CD4-positive, alpha-beta T cell treated with Interferon alpha-2 for 1 hour (primary cell): ENCODE measurements around the gene RAB38.

ENCODE experiments used
- DNase-seq, 2 donors: peaks; one replicate each; pipeline ENCODE4 v3.0.0-alpha.2; 2020 to 2022

RAB38 gene

GRCh38 chr11:88174709-88175568 lies at the start of gene RAB38:
RAB38 (minus strand) TSS chr11:88175443; CDS start chr11:88175384, 59 bp downstream.
- peak; percentile 13 to 37 for DNase-seq

- DNase-seq = no peak
Observed at GRCh38 chr11:88213406-88213805, 38.2 kb upstream of the RAB38 start.

GRCh38 chr11:88212300-88212699 lies 37.1 kb upstream of the RAB38 start:
- DNase-seq = no peak

GRCh38 chr11:88208745-88209144 lies 33.5 kb upstream of the RAB38 start:
- DNase-seq = no peak

GRCh38 chr11:88206751-88207150 lies 31.5 kb upstream of the RAB38 start:
- DNase-seq = no peak

GRCh38 chr11:88204353-88204752 lies 29.1 kb upstream of the RAB38 start:
- DNase-seq = no peak

GRCh38 chr11:88203604-88204003 lies 28.4 kb upstream of the RAB38 start:
- no peak for DNase-seq

- no peak for DNase-seq
Observed at GRCh38 chr11:88202498-88202897, 27.3 kb upstream of the RAB38 start.

- DNase-seq = no peak
Observed at GRCh38 chr11:88196393-88196792, 21.1 kb upstream of the RAB38 start.

- DNase-seq = no peak
Observed at GRCh38 chr11:88195908-88196307, 20.7 kb upstream of the RAB38 start.

- DNase-seq = no peak
Observed at GRCh38 chr11:88194990-88195389, 19.7 kb upstream of the RAB38 start.

- DNase-seq = no peak
Observed at GRCh38 chr11:88193278-88193677, 18.0 kb upstream of the RAB38 start.

GRCh38 chr11:88188932-88189253 lies 13.7 kb upstream of the RAB38 start:
- no peak for DNase-seq

- no peak for DNase-seq
Observed at GRCh38 chr11:88188251-88188931, 13.1 kb upstream of the RAB38 start.

GRCh38 chr11:88183233-88183632 lies 8.0 kb upstream of the RAB38 start:
- DNase-seq = no peak

- DNase-seq = no peak
Observed at GRCh38 chr11:88181776-88182175, 6.5 kb upstream of the RAB38 start.

- DNase-seq = no peak
Observed at GRCh38 chr11:88179971-88180629, 4.9 kb upstream of the RAB38 start.

- DNase-seq = peak in 1 of 2 donors; percentile 0
Observed at GRCh38 chr11:88179141-88179540, 3.9 kb upstream of the RAB38 start.

- no peak for DNase-seq
Observed at GRCh38 chr11:88178191-88178590, 2.9 kb upstream of the RAB38 start.

GRCh38 chr11:88175569-88176075 lies 379 bp upstream of the RAB38 start:
- no peak for DNase-seq

GRCh38 chr11:88173956-88174355 lies 1.3 kb downstream of the RAB38 start:
- DNase-seq = no peak

GRCh38 chr11:88171982-88172381 lies 3.3 kb downstream of the RAB38 start:
- no peak for DNase-seq

- DNase-seq = no peak
Observed at GRCh38 chr11:88170673-88171072, 4.6 kb downstream of the RAB38 start.

- no peak for DNase-seq
Observed at GRCh38 chr11:88169881-88170280, 5.4 kb downstream of the RAB38 start.
